NCI-H510A treated with DMSO at 0.1 percent for 48 hours (cell line): ENCODE measurements around the gene TBX1.

Experiments used
- DNase-seq: peaks from one replicate; lab custom pipeline; 2025; lab: John Stamatoyannopoulos, UW

The TBX1 gene

DNA sequence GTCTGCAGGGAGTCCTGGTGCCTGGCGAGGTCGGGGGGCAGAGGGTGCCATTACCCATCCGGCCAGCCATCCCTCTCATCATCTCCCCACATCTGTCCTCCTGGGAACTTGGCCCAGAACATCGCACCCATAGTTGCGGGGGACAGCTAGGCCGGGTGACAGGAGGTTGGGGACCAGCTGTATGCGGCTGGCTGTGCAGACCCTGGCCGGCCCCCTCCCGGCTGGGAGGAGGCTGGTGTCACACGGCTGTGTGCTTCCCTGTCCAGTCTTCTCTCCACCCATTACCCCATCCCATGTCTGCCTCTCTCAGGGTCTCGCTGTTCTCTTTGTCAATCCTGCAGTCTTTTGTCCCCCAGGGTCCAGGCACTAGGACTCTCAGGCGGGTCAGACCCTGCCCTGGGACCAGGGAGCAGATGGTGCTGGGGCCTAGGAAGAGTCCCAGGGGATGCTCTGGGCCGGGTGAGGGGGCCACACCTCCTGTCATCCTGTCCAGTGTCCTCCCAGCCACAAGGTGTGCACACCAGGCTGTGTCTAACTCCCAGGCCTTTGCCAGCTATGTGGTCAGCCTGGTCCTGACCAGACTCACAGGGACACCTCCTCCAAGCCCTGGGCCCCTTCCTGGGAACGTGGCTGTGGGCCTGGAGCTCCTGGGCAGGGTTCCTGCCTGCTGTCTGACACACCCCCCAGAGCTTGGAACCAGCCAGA lies 6.4 kb upstream of the TBX1 start:
- no peak for DNase-seq

DNA sequence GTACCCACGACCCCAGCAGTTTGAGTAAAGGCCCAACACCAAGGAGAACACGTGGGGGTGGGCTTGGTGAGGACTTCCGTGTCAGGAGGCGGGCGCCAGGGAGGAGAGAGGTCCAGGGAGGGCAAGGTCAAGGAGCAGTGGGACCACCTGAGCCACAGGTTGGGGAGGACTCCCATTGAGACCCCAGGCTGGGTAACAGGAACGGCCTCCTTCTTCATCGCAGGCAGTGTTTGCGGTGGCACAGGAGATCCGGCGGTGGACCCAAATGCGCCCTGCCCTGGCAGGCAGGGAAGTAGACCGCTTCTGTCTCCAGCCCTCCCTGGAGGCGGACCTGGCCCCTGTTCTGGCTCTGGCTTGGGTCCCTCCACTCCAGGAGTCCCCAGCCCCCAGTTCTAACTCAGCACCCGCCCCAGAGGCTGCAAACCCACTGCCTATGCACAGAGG lies 5.9 kb upstream of the TBX1 start:
- DNase-seq, result no peak

DNA sequence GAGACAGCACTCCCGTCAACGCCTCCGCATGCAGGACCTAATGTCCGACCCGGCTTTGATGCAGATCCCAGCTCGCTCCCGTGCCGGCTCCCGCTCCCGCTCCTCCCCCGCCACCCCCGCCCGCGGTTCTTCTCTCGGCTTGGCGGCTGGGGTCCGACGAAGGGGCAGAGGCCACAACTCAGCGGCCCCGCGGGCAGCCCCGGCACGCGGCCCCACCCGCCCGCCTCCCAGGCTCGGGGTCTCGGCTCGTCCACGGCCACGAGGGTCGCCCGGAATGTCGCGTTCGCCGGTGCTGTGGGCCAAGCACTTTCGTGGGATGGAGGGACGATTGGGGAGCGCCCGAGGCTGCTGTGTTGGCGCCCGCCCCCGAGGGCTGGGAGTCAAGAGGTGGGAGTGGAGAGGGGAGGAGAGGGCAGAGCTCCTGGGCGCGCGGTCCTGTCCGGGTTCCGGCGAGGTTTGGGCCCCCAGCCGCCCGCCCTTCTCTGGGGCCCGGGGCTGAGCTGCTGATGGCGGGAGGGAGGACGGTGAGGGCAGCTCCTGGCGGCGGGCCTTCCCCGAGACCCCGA lies 5.3 kb upstream of the TBX1 start:
- no peak for DNase-seq

DNA sequence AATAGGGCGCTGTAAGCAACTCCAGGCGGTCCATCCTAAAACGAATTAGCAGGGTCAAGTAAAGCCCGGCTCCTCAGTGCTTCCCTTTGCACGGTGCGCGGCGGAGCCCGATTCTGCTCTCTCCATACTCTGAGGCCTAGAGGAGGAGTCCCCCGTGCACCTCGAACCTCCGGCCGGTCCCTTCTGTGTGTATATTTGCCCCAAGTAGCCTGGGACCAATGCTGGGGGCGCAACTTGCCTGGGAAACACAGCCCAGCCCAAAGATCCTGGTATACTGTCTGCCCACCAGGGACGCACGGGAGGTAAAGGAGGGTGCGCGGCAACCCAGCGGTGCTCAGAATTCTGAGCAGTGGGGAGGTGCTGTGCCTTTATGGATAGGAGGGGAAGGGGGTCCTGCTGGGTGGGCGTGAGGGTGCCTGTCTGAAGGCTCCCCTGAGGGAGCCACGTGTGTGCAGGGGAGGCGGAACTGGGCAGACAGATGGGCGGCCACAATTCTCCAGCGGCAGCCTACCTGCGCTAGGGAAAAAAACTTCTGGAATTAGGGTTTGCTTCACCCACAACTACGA lies 4.8 kb upstream of the TBX1 start:
- no peak for DNase-seq

DNA sequence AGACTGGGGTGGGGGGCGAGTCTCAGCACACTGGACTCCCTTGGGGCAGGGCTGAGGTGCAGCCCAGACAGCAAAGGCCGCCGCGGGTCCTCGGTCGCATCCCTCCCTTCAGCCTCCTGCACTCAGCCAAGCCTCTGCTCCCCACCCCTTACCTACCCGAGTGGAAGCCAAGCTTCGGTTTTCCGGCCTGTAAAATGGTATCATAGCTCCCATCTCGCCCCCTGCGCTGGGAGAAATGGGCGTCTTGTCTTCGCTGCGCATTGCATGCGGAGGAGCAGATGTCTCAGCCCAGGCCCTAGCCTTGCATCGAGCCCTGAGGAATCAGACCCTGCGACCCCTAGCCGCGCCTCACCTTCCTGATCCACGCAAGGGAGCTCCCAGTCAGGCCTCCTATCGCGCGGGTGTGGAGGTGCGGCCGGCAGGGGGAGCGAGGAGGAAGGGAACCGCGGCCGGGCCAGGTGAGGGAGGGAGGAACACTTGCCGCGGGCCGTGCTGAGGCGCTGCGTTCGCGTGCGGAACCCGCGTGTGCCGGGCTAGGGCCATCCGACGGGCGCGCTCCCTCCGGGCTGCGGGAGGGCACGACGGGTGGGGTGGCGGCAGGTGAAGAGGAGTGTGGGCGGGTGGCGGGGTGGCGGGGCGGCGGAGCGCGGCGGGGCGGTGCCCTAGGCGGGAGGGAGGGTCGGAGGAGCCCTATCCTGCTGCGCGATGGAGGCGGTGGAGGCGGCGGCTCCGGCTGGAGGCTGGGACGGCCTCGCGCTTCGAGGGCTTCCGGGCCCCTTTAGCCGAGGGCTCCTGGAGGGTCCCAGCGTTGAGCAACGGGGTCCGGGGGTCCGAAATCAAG lies 4.1 kb upstream of the TBX1 start:
- DNase-seq, result peak; percentile 15

DNA sequence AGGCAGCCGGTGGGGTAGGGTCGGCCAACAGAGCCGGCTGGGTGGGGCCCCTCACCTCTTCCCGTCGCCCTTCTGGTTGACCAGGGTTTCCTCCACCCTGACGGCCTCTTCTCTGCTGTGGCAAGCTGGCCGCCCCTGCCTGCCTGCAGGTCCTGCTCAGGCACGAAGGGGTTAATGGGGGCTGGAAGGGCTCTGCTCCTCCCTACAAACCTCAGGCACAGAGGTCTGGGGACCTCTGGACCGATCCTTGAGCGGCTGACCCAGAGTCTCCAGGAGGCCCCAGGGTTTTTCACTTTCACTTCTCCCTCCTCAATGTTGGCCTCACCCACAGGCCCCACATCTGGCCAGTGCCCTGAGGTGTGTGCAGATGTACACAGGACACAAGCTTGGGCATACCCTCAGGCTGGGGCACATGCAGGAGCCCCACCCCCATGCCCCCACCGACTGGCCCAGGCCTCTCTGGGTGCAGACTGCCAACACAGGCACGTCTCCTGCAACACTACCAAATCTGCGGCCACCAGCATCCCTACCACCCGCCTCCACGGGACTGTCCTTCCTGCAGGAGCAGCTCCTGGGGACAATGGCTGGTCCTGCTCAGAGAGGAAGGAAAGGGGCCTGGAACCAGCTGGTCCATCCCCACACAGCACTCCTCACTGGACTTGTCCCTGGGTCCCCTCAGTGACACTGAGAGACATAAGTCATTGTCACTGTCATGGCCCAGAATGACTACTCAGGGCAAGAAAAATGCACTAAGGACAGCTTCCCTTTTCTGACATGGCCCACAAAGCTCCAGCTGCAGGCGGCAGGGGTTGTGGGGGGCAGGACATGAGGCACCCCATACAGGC lies 3.2 kb upstream of the TBX1 start:
- DNase-seq, result no peak

DNA sequence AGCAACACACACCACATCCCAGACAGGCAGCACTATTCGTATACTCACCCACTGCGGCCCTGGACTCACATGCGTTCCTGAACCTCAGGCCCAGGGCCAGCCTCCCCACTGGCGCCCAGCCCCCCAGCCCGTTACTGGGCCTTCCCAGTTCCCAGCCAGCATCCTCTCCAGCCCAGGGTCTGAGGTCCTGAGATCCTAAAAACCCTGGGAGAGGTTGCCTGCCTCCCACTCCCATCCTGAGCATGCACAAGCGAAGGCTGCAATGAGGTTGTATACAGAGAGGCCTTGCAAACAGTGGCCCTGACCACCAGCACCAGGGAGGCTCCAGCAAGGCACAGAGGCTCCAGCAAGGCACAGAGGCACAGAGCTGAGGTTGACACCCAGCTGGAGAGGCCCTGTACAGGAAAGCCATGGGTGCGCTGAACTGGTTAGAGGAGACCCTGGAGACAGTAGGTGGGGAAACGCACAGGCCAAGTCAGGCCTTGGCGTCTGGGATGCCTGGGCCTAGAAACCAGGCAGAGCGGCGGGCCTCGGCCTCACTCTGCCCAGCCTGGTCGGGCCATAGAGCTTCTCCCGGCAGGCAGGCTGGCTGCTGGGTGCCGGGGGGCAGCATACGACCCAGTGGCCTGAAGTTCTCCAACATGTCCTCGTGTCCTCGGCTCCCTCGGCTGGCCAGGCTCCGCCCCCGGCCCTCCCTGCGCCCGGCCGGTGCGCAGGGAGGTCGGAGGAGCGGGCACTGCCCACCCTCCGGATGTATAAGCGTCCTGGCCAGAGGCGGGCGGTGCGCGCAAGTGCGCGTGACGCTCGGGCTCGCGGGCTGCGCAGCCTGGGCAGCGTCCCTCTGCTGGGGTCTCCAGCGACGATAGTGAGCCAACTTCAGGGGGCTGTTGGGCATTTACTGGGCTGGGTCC lies 2.3 kb upstream of the TBX1 start:
- DNase-seq, result no peak

DNA sequence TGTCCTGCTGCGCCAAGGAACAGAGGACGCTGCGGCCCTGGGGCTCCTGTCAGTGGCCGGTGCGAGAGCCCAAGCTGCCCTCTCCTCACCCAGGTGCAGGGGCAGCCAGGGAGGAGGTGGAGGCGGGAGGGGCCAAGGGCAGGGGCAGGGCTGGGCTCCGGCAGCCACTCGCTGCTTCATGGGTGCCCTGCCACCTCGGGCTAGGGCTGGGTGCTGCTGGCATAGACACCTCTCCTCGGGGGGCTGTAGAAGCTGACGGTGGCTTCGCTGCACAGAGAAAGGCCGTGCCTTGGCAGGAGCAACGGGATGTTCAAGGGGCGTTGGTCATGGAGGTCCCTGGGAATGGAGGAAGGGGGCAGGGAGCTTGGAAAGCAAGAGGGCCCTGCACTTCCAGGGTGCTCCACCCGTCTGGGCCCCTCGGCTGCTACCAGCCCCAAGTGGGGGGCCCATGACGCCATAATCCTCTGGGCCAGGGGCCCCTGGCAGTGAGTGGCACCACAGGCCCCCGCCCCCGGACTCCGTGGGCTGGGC lies 1.6 kb upstream of the TBX1 start:
- DNase-seq, result no peak

DNA sequence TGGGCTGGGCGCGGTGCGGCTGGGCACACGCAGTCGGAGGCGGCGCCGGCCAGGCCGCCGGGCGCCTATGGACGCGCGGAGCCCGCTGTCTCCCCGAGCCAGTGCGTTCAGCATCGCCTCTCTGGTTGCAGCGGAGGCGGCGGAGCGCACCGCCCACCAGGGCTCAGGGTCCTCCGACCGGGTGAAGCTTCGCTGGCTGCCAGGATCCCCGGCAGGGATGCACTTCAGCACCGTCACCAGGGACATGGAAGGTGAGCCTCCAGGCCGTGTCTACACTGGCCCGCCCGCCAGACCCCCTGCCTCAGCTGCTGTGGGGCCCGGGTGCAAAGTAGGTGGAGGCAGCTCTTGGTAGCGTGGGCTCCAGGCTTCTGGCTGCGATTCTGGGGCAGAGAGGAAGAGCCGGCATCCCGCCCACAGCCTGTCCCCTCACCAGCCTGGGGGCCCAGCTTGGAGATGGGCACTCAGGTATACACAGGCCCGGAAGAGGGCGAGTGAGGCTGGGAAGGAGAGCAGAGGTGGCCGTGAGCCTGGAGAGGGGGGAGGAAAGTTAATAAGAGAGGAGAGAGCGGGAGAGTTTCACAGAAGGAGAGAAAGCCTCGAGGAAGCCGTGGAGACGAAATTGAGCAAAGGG lies 1.0 kb upstream of the TBX1 start:
- DNase-seq, result no peak

DNA sequence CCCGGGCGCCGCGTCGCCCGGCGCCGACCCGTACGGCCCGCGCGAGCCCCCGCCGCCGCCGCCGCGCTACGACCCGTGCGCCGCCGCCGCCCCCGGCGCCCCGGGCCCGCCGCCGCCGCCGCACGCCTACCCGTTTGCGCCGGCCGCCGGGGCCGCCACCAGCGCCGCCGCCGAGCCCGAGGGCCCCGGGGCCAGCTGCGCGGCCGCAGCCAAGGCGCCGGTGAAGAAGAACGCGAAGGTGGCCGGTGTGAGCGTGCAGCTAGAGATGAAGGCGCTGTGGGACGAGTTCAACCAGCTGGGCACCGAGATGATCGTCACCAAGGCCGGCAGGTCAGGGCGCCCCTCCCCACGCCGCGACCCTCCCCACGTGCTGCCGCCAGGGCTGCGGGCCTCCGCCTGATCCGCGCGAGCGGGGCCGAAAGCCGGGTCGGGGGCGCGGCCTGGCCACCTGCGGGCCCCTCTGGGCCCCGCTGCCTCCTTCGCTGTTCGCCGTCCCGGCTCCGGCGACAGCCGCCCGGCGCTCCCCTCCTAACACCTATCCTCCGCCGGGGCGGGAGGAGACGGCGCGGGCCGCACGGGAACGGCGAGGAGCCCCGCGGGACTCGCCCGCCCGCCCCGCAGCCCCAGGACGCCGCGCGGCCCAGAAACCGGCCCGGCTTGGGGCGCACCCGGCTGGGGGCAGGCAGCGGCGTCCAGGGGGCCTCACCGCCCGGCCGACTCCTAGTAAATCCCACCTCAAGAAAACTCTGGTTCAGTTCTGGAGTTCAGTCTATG lies 560 bp downstream of the TBX1 start:
- no peak for DNase-seq

DNA sequence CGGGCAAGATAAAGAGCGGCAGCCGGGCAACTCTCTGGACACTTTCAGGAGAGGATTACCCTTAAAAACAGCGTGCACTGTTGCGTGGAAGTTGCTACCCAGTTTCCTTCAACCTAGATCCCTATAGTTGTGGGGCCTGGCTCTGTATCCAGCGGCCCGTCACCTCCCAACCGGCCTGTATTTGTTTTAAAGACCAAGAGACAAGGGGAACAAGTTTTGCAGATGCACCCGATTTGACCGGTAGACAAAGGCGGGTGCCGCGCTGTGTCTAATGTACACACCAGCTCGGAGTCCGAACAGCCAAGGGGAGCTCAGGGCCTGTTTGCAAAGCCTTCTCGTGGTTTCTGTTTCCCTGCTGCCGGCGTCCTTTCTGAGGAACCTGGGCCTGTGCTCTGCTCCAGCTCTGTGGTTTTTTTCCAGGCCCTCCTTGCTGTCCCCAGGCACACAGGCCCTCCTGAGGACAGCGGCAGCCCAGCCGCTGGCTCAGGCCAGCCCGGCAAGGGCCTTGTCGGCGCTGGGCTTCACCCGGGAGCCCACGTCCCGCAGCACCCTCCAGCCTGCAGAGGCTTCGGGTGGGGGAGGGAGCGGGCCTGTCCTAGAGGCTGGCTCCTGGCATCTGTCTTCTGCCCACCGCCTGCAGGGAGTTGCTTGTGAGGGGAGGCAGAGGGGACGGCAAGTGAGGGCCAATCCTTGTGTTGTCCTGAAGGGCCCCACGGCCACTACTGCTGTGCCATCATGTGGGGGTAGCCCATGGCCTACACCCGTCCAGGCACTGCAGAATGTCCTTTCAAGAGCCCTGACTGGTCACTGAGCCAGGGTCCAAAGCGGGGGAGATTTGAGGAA lies 1.4 kb downstream of the TBX1 start:
- no peak for DNase-seq

DNA sequence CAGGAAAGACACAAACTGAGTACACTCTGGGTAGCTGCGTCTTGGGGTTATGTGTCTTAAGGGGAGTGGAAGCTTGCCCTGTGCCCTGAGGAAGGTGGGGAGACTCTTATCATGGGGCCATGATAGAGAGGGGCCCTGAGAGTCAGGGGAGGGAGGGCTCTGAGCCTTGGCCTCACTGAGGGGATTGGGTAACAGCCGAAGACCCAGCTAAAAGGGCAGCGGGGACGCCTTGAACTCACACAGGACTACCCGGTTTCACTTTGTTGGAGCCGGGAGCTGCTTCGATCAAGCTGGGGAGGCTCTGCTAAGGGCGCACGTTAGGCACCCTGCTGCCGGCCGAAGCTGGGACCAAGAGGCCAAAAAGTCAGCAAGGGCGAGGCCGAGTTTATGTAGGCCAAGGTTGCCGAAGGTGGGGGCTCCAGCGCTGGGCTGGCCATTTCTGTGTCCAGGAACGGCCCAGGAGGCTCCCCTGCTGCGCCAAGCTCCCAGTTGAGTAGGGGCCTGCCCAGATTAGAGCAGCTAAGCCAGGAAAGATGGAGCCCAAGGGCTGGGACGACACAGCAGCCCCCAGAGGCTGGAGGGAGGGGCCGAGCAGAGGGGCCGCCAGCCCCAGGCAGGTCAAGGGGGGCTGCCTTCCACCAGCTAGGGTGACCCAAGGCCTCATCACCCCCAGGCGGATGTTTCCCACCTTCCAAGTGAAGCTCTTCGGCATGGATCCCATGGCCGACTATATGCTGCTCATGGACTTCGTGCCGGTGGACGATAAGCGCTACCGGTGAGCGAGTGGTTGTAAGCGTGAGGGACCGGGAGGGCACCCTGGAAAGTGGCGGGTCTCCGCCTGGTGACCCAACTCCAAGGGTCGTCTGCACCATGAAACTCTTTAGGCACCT lies 2.2 kb downstream of the TBX1 start:
- DNase-seq, result no peak

DNA sequence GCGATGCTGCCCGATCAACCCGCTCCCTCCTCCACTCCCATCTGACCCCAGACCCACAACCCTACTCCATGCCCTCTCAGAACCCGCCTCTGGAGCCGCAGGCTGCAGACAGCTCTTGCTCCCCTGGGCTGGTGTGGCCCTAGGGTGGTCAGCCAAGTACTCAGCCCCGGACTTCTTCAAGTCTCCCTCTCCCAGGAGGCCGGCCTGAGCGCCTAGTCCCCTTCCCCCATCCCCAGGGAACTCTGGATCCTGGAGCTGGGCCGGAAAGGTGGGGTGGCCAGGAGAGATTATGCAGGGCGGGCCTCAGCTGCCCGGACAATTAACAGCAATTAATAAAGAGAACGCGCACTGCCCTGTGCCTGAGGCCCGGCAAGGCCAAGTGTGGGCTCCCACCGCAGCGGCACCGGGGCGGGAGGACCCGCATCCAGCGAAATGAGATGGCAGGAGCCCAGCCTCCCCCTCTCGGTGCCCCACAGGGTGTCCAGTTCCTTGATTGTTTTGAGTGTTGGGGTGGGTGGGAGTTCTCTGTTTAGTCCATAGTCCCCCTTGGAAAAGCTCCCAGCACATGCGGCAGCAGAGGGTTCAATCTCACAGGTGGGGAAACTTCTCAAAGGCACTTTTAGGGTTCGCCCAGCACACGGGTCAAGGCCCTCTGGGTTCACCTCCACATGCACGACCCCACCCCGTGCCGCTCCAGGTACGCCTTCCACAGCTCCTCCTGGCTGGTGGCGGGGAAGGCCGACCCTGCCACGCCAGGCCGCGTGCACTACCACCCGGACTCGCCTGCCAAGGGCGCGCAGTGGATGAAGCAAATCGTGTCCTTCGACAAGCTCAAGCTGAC lies 3.1 kb downstream of the TBX1 start:
- no peak for DNase-seq

DNA sequence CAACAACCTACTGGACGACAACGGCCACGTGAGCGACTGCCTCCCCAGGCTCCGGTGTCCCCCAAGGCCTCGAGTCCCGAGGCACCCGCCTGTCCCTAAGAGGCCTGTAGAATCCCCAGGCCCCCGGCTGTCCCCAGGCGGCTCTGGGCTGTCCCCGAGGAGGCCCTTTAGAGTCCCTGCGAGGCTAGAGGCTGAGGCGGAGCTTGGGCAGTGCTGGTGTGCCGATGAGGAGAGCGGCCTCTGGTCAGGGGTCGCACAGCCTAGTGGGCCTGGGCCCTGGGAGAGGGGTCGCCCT lies 3.7 kb downstream of the TBX1 start:
- no peak for DNase-seq

DNA sequence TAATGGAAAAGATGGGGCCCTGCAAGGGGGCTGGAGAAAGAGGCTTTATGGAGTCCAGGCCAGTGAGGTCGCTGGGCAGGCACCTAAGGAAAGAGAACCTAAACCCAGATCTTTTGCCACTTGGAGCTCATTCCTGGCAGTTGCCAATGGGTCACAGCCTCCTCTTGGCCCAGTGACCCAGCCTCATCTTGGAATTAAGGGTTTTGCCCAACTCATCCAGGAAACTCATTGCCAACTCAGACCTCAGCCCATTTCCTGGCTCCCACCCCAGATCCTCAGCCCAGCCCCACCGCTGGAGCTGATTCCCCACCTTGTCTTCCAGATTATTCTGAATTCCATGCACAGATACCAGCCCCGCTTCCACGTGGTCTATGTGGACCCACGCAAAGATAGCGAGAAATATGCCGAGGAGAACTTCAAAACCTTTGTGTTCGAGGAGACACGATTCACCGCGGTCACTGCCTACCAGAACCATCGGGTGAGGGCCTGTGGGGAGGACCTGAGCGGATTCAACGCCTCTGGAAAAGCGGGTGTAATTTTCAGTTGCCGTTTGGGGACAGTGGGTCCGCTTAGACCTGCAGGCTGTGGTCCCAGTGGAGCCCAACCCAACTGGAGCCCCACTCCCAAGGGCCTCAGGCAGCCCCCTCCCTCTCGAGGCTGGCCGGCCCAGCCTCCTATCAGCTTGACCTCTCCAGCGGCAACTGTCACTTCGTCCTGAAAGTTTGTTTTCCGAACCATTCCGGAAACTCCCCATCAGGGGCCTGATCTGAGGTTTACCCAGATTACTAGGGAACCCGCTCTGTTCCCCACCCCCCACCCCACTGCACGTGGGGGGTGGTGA lies 4.3 kb downstream of the TBX1 start:
- no peak for DNase-seq
